GM10248 (cell line): ENCODE results near the gene AKIP1.

Experiments
- CTCF ChIA-PET: fragments of 300-600 bp; sonication (Branson Sonifier 250); formaldehyde crosslinking; extraction: SDS; loops from one replicate; lab custom pipeline; 2021; ENCODE audit warnings: antibody characterized with exemption; lab: Yijun Ruan, JAX
- POLR2A ChIA-PET: fragments of 350-650 bp; sonication (Branson Sonifier 250); formaldehyde crosslinking; extraction: SDS; loops from one replicate; lab custom pipeline; 2020; ENCODE audit warnings: antibody characterized with exemption; lab: Yijun Ruan, JAX
- DNase-seq: peaks from one replicate; pipeline ENCODE4 v3.0.0; 2012; ENCODE audit errors: extremely low spot score
- CTCF ChIP-seq: IDR thresholded peaks from 2 replicates; pipeline ENCODE4 v1.5.1; 2012; ENCODE audit warnings: mild to moderate bottlenecking, low read depth; ENCODE audit errors: extremely low read depth, missing control alignments, control extremely low read depth

Gene AKIP1

DNA sequence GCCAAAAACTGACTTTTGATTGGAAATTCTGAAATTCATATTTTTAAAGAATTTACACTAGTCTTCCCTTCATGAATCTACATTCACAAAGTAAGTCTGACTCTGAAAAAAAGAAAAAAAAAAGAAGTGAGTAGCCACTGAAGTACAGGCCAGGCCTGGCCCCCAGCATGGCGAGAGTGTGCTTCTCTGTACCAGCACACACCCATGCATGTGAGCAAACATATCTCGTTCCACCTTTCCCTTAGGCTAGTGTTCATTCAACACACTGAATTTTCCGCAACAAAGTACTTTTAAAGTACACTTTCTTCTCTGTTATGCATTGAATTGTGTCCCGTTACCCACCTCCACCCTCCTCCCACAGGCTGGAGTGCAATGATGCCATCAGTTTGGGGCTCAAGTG is 17.2 kb downstream of the AKIP1 start:
- TF ChIP-seq CTCF: no peak
- POLR2A ChIA-PET: no interaction called here
- CTCF ChIA-PET: interaction anchor here (1.3 to 4.0 kb wide), 3 partner anchors 13 to 32 kb away, joined by 3 to 18 read pairs (median 4); no protein-coding TSS in a partner anchor
- DNase-seq: no peak

- no peak for DNase-seq
- ChIA-PET CTCF (interaction anchor here (1.5 to 4.0 kb wide), 2 partner anchors 22 to 31 kb away, joined by 3 to 18 read pairs; no protein-coding TSS in a partner anchor), POLR2A (no interaction called here)
- TF ChIP-seq CTCF: no peak
Measured at GRCh38 chr11:8928981-8929615, 18.1 kb downstream of the AKIP1 start.

GRCh38 chr11:8930456-8931175 is 19.6 kb downstream of the AKIP1 start:
- DNase-seq: no peak
- ChIA-PET CTCF (interaction anchor here (1.0 to 4.0 kb wide), 2 partner anchors 16 to 29 kb away, joined by 6 to 18 read pairs; no protein-coding TSS in a partner anchor), POLR2A (no interaction called here)
- no peak for TF ChIP-seq CTCF

GRCh38 chr11:8932564-8933180 is 21.7 kb downstream of the AKIP1 start, which contains the start of gene C11orf16:
TSS of gene C11orf16 (minus strand) at chr11:8932947. CDS start at chr11:8932308, 639 bp downstream.
- no peak for TF ChIP-seq CTCF
- DNase-seq: no peak
- POLR2A ChIA-PET: no interaction called here
- CTCF ChIA-PET: interaction anchor here (1.1 kb wide), 1 partner anchor 27 kb away, joined by 3 read pairs; no protein-coding TSS in a partner anchor

DNA sequence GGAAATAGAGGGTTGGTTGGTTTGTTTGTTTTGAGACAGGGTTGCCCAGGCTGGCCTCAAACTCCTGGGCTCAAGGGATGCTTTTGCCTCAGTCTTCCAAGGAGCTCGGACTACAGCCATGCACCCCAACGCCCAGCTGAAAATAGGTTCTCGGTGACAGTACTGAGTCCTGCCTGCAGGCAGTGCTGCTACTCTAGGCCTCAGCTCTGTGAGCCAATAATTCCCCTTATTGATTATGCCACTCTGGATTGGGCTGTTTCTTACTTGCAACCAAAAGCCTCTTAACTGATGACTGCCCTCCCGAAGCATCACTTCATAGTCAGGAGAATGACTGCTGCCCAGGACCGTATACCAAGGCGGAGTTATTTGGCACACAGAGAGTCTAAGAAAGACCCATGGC is 22.9 kb downstream of the AKIP1 start:
- ChIA-PET POLR2A (interaction anchor here (0.6 kb wide), 1 partner anchor 25 kb away, joined by 6 read pairs; no protein-coding TSS in a partner anchor), CTCF (no interaction called here)
- TF ChIP-seq CTCF: no peak
- no peak for DNase-seq
